NCI-H526 (cell line): ENCODE measurements around the gene PITPNM2.

ENCODE experiments used
- DNase-seq, 2 experiments: peaks; one replicate each; lab custom pipeline; 2025; lab: John Stamatoyannopoulos, UW

The PITPNM2 gene

DNA sequence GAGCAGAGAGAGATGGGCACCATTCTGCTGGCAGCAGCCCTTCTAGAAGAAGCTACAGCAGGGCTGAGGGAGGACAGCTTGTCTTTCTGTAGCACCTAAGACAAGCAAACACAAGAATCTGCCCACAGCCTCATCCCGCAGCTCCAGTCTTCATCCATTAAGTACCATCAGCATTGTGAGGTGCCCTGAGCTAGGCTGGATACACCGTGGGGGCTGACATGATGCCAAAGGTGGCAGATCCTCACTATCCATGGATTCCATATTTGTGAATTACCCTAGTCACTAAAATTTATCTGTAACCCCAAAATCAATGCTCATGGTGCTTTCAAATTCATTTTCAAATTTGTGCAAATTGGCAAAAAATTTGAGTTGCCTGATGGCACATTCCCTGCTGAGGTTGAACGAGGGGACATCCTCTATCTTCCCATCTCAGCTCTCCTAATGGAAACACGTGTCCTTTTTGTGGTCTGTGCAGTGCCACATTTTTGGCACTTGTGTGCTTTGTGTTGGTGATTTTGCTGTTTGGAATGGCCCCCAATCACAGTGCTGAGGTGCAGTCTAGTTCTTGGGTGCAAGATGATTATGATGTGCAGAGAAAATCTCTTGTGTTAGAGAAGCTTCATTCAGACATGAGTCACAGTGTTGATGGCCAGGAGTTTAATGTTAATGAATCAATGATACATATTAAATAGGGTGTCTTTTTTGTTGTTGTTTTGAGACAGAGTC lies 7.0 kb downstream of the PITPNM2 start:
- DNase-seq = no peak

DNA sequence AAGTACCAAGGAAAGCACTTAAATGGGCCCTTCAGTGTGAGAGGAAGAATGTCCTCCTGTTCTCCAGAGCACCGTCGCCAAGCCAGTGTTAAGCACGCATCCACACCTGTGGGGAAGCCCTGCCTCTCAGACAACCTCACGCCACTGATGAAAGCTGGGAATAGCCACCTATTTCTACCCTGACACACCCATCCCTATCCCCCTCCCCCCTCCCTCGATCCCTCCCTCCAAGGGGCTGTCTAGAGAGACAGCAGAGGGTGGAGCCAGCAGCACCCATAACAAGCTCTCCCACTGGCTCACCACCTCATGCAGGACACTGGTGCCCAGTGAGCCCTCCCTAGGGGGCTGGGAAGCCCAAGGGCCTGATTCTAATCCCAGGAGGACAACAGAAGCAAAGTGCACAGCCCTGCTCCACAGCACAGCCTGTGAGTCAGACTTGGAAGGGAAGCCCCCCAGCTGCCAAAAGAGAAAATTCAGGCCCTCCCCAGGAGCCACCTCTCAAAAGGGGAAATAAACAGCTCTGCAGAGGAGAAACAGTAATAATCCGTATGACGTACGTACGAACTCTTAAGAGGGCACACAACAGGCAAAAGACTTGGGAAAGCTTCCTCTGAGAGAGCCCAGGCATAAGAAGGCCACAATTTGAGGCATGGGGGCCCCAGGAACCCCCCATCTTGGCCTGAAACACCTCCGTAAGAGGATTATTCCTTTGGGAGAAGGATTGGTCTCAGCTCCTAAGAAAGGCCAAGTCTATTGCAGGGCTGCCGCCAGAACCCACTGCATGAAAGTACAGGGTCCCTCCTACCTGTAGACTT lies 7.8 kb downstream of the PITPNM2 start:
- peak; percentile 92 to 97 for DNase-seq

DNA sequence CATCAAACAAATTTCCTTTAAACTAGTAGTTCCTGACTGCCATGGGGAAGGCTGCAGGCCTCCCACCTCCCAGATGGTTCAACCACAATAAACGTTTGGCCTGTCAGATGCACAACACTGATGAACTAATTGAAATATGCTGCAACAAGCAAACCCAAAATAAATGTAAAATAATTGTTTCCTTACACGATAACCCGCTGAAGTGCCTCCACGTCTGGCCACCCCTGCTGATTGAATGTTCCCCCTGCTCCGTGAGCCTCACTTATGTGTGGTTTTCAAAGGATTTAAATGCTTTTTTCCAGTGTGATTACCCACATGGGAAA lies 8.4 kb downstream of the PITPNM2 start:
- no peak for DNase-seq

DNA sequence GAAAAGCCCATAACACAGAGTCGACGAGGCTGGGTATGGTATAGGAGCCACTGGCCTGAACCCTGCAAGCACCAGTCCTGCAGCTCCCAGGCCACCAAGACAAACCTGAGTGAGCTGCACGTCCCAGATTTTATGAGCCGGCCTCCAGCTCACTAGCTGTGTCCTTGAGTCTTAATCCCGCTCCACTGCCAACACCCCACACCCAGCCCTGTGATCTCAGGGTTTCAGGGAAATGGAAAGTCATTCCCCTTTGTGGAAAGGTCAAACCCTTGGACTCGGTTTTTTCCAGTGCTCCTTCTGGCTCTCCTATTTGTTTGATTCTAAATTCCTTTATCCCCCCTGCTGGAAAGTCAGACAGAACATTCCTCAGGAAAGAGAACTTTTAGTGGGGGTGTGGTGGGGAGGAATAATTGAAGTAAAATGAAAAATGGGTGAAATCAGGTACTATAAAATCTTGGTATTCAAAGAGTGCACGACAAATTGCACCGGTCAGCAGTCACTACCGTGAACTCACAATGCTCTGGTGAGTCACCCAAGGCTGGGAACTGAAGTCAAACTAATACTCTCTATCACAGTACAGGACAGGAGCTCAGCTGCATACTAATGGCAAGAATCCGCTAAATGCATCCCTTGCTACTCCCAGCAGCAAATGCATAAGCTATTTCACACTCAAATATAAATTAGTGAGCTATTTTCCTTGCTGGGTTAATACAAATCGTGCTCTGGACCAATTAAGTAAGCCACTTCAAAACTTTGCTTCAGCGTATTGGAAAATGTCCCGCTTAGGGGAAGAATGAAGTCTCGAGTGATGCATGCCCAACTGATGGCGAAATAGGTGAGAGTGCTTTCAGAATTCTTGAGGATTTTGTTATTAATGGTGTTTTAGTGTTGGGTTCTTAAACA lies 9.0 kb downstream of the PITPNM2 start:
- peak in 1 of 2 experiments; percentile 20 for DNase-seq

DNA sequence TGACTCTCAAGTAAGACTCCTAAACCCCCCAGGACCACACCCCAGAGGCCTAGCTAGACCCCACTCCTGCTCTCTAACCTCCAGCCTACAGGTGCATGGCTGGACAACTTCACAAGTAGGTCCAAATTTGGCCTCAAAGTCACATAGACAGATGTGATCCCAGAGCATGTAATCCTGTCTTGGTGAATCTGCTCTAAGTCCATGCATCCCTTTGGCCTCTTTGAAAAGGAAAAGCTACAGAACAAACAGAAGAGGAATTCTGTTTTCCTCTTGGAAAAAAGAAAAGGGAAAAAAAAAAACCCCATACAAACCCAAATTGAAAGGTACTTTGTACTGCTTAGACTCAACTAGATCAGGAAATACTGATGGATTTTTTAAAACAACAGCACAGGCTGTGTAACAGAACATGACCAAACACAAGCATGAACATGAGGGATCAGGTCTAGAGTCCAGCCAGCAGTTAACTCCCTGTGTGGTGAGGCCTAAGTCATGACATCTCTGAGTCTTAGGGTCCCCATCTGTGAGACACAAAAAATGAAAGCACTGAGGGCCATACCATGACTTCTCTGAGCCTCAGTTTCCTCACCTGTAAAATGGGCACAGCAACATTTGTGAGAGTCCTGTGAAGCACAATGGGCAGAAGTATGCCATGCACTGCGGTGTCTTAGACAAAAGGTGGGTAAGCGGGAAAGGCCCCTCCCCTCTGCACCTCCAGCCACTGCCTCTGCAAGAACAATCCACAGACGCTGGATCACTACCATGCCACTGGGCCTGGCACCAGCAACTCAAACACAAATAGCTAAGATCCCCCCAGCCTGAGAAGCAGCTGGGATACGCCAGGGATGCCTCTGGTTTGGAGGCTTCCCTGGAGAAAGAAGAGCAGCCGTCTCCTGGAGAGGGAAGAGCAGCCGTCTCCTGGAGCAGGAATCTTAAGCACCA lies 9.9 kb downstream of the PITPNM2 start:
- DNase-seq = no peak

DNA sequence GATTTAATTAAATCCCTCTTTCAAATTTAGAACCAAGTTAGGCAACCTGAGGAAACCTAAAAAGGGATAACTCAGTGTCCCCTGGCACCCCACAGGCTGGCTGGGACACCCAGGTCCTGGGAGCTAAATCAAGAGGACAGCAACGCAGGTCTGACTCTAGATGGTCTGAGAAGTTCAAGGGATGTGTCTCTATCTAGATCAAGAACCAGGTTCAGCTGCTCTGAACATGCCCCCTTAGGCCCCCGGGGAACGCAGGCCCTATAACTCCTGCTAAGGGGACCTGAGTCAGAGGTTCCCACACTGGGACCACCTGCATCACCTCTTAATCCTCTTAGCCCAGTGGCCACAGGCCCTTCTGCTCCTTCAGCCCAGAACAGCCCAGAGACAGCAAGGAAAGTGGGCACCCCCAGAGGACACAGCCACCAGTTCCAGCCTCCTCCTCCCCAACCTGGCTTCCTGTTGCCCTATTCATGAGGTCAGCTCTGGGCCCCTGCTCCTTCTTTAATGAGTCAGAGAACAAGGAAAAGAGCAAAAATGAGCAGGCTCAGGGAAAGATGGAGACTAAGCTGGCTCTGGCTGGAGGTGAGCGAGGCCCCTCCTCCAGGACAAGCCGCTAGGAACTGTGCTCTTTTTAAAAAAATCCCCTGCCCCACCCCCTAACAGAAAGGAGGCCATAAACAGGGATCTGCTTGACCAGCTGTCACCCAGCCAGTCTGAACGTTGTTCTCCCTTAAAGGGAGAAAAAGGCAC lies 10.8 kb downstream of the PITPNM2 start:
- peak in 1 of 2 experiments; percentile 51 for DNase-seq

DNA sequence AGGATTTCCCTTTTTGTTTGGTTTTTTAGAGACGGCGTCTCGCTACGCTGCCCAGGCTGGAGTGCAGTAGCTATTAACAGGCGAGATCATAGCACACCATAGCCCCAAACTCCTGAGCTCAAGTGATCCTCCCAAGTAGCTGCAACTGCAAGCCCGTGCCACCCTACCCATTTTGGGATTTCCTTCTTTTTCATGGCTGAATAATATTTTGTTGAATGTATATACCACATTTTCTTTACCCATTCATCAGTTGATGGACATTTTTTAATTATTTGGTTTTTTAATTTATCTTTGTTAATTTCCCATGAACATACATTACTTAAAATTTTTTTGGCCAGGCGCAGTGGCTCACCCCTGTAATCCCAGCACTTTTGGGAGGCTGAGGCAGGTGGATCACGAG lies 15.2 kb downstream of the PITPNM2 start:
- no peak for DNase-seq

DNA sequence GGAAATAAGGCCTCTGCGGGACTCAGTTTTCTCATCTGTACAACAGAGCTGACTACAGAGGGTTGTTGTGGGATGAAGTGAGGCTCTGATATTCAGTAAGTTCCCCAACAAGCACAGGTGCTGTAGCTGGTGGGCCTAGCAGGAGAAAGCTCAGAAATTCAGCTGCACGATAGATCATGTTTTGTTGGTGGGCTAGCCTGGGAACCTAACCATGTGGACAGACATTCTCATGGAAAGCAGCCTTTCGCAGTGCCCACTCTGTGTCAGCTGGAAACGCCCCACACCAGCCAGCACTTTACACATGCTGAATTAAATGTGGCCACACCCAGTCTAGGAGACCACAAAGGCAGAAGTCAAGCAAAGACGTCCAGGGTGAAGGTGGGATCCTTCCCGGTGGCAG lies 16.1 kb downstream of the PITPNM2 start:
- DNase-seq = peak in 1 of 2 experiments; percentile 65

DNA sequence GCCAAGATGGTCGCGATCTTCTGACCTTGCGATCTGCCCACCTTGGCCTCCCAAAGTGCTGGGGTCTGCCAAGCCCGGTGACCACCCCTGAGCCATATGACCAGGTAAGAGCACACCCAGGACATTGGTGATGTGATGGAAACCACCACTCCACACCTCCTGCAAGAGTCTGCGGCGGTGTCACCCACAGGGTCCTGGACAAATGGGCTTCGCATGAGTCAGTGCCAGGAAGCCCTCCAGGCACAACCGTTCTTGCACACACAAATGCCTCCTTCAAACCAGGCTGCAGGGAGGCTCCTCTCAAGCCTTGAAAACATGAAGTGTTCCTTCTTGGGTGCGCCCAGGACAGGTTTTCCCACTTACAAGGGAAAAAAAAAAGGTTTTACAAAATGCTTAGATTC lies 16.6 kb downstream of the PITPNM2 start:
- DNase-seq = no peak

DNA sequence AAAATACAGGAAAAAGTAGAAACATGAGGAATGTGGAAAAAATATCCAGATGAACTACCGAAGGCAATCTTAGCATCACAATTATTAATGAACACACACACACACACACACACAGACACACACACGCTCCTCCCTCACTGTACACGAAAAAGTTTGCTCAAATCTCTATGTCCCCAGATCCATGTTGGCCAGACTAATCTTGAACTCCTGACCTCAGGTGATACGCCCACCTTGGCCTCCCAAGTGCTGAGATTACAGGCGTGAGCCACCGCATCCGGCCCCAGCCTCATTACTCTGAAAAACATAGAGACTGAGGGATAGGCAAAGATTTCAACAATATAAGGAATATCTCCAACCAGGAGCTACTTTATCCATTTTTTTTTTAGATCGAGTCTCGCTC lies 17.2 kb downstream of the PITPNM2 start:
- no peak for DNase-seq

DNA sequence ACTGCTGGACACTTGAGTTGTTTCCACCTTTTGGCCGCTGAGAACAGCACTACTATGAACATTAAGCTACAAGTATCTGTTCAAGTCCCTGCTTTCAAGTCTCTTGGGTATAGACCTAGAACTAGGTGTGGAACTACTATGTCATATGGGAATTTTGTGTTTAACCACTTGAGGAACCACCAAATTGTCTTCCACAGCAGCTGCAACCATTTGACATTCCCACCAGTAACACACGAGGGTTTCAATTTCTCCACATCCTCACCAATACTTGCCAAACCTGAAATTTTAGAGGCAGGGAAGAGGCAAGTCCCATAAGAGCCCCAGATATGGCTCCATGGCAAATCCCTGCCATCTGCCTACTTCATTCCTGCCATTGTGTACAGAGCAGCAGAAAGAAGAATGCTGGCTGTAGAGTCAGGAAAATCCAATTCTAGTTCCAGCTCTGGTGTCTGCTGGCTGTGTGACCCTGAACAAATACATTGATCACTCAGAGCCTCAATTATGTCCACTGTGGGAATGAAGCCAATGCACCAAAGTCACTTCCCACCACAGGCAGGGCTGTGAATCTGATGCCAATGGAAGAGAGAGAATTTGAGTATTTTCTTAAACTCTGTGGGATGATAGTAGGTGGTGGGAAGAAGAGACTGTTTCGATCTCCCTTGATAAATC lies 17.8 kb downstream of the PITPNM2 start:
- no peak for DNase-seq

DNA sequence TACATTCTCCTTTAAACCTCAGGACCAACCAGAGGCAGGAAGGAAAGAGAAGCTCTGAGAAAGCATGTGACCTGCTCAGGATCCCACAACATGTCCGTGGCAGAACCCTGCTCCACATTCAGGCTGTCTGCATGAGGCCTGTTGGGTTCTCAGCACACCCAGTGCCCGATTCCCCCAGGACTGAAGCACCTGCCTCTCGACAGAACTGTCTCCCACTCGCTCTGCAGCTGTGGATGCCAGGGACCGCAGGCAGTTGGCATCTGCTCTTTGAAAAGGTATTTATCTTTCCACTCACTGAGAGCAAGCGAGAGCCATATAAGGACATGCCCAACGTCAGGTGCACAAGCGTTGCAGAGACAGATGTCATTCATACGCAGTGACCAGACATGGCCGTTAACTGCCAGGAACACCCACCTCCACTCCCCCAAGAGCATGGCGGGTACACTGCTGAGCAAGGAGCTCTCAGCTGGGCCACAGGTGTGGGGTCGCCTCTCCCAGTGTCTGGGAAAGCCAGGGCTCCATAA lies 18.9 kb downstream of the PITPNM2 start:
- peak; percentile 98 for DNase-seq

DNA sequence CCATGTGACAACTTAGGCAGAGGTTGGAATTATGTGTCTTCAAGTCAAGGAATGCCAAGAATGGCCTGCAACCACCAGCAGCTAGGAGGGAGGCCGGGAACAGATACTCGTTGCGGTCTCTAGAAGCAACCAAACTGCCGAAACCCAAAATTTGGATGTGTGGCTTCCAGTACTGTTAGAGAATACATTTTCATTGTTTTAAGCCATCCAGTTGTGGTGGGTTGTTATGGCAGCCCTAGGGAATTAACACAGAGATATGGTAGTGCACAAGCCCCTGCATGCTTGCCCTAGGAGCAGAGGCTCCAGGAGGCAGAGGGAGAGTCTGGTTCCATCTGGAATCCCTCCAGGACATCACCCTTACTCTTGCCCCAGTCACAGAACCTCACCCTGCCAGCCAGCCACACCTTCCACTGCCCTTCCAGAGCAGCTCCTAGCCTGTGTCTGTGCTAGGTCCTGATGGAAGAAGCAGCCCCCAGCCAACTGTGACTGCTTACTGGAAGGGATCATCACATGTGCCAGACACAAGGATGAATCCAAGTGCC lies 19.5 kb downstream of the PITPNM2 start:
- no peak for DNase-seq

DNA sequence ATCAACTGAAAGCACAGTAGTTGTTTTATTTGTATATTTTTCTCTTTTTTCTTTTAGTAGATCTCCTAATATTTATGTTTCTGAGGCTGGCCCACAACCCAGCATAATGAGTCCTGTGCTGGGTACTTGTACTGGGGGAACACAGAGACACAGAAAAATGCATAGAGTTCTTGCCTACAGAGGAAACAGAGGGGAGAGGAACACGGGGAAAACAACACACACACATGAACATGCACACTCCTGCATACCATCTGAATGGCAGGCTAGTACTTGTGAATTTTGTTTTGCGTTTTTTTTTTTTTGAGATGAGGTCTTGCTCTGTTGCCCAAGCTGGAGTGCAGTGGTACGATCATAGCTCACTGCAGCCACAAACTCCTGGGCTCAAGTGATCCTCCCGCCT lies 21.3 kb downstream of the PITPNM2 start:
- DNase-seq = peak in 1 of 2 experiments; percentile 41

DNA sequence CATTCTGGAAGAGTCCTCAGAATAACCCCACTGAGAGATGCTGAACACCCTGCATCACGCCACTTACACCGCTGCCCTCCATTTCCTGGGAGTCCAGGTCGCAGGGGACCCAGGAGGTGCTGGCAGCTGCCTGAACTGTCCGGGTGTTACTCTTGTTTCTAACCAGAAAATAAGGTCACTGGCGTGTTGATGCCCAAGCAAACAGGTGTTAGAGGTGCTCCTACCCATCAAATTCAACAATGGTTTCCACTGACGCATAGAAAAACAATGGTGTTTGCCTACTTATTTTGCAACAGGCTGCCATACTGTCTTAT lies 23.8 kb downstream of the PITPNM2 start:
- DNase-seq = no peak

DNA sequence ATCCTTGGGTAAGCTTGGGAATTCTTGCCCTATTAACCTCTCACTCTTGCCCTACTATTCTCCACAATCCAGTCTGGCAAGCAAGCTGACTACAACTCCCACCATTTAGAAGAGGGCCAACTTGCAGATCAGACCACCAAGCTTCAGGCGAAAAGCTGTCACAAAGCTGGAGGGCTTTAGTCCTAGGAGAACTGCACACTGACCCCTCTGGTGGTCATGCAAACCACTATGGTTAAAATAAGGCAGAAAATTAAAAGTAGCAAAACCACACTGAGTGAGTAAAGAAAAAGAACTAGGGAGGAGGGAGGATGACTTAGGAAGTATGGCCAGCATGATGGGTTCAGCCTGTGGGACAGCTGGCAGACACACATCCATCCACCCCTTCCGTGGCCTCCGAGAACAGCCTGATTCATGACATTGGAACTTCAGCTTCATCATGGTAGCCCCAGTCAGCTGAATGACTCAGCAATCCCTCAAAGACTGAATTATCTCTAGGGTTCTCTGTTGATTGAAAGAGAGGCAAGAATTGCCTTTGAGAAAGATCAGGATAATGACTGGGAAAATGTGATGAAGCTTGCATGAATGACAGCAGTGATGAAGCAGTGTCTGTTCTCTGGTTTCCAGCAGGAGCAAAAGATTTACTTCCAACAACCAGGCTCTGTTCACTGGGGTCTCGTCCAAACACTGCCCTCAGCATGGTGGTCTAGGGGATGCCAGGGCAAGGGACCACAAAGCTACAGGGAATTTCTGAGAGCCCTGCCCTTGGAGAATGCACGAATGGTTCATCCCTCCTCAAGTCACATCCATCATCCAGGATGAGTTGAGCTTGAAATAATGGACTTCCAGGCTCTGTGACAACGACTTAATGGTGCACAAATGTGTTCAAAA lies 24.4 kb downstream of the PITPNM2 start:
- no peak for DNase-seq

DNA sequence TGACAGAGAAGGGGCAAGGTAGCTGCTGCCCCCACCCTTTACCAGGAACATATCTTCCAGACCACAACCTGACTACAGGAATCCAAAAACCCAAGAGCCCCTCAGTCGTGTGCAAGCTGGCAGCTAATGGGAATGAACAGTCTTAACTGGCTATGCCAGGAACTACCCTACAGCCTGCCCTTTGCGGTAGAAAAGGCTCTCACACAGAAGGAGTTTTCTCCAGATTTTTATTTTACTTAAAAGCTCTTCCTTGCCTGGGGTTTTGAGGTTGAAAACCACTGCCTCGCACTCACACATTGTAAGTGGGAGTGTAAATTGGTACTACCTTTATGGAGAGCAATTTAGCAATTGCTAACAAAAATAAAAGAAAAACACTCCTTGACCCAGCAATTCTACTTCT lies 28.3 kb downstream of the PITPNM2 start:
- peak in 1 of 2 experiments; percentile 47 for DNase-seq

DNA sequence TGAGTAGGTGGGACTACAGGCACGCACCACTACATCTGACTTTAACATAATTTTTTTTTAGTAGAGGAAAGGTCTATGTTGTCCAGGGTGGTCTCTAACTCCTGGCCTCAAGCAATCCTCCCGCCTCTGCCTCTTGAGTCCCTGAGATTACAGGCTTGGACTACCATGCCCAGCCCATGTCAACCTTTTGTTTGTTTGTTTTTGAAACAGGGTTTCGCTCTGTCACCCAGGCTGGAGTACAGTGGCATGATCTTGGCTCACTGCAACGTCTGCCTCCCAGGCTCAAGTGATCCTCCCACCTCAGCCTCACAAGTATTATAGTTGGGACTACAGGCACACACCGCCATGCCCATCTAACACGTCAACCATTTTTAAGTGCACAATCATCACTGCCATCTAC lies 29.2 kb downstream of the PITPNM2 start:
- no peak for DNase-seq
